ENCODE data around the gene TTLL11.

Gene TTLL11, protein sequence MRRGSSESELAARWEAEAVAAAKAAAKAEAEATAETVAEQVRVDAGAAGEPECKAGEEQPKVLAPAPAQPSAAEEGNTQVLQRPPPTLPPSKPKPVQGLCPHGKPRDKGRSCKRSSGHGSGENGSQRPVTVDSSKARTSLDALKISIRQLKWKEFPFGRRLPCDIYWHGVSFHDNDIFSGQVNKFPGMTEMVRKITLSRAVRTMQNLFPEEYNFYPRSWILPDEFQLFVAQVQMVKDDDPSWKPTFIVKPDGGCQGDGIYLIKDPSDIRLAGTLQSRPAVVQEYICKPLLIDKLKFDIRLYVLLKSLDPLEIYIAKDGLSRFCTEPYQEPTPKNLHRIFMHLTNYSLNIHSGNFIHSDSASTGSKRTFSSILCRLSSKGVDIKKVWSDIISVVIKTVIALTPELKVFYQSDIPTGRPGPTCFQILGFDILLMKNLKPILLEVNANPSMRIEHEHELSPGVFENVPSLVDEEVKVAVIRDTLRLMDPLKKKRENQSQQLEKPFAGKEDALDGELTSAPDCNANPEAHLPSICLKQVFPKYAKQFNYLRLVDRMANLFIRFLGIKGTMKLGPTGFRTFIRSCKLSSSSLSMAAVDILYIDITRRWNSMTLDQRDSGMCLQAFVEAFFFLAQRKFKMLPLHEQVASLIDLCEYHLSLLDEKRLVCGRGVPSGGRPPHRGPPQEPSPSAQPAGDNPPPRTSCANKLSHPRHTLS

DNA sequence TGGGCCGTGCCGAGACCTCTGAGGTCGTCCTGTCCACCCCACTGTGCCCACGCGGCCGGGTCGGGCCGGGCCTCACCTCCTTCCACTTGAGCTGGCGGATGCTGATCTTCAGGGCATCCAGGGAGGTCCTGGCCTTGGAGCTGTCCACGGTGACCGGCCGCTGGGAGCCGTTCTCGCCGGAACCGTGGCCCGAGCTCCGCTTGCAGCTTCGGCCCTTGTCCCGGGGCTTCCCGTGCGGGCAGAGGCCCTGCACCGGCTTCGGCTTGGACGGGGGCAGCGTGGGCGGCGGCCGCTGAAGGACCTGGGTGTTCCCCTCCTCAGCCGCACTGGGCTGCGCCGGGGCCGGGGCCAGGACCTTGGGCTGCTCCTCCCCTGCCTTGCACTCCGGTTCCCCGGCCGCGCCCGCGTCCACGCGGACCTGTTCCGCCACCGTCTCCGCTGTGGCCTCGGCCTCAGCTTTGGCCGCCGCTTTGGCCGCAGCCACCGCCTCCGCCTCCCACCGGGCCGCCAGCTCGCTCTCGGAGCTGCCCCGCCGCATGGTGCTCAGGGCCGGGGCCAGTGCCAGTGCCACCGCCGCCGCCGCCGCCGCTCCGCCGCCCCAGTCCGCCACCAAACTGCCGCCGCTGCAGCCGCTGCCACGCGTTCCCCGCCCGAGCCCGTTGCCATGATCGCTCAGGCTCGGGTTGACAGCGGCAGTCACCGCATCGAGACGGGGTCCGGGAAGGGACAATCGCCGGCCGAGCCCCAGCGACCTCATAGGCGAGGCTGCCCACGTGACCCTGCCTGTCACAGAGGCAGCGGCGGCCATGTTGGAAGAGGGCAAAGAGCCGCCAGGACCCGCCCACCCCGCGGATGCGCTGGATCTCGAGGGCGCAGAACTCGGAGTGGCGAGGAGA, at the start of gene TTLL11:
TTLL11 (minus strand) TSS at position 698 of the 896 bp plus-strand sequence; CDS start at position 538, 160 bp downstream.
- H3K9me2 ChIP-seq (replicated peaks; ENCODE audit: low read depth, low read length) = no peaks in the 10 kb centered on the region
- no peaks in the 10 kb centered on the region for H3K9me3 ChIP-seq (ENCODE audit: insufficient read depth, low read depth, low read length)
- H3K36me3 ChIP-seq (ENCODE audit: insufficient read depth, low read length) = no peaks in the 10 kb centered on the region
- peaks cover 5% of the 10 kb centered on the region; the same call in 1 of the 2 replicates for H3K79me2 ChIP-seq (ENCODE audit: insufficient read depth, low read length)
- H3K4me2 ChIP-seq (ENCODE audit: low read depth, low read length, poor library complexity, severe bottlenecking) = peak within 1 kb of the TSS; percentile 79
- H3K4me3 ChIP-seq (ENCODE audit: low read length, poor library complexity, severe bottlenecking) = peak within 1 kb of the TSS; percentile 86
- no peaks in the 10 kb centered on the region for H3K27me3 ChIP-seq (ENCODE audit: insufficient read depth, low read length, poor library complexity, severe bottlenecking)
- peaks cover 18% of the 10 kb centered on the region for H3K4me1 ChIP-seq (ENCODE audit: insufficient read depth, low read length, poor library complexity, severe bottlenecking)
- no peaks in the 10 kb centered on the region for H3F3A ChIP-seq (ENCODE audit: low read depth)
- peak within 1 kb of the TSS; percentile 86 for H2AFZ ChIP-seq (ENCODE audit: low read length)
- H4K20me1 ChIP-seq (ENCODE audit: insufficient read depth, low read length, poor library complexity, severe bottlenecking) = peaks cover 5% of the 10 kb centered on the region
- TF ChIP-seq, protein P1, sequence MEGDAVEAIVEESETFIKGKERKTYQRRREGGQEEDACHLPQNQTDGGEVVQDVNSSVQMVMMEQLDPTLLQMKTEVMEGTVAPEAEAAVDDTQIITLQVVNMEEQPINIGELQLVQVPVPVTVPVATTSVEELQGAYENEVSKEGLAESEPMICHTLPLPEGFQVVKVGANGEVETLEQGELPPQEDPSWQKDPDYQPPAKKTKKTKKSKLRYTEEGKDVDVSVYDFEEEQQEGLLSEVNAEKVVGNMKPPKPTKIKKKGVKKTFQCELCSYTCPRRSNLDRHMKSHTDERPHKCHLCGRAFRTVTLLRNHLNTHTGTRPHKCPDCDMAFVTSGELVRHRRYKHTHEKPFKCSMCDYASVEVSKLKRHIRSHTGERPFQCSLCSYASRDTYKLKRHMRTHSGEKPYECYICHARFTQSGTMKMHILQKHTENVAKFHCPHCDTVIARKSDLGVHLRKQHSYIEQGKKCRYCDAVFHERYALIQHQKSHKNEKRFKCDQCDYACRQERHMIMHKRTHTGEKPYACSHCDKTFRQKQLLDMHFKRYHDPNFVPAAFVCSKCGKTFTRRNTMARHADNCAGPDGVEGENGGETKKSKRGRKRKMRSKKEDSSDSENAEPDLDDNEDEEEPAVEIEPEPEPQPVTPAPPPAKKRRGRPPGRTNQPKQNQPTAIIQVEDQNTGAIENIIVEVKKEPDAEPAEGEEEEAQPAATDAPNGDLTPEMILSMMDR (conservative IDR thresholded peaks at IDR 0.05; ENCODE audit: low read length) = no peak
- no peak for TF ChIP-seq EZH2phosphoT487 (IDR thresholded peaks at IDR 0.05; ENCODE audit: borderline replicate concordance)
- peak within 1 kb of the TSS; percentile 62 for H3K9ac ChIP-seq (ENCODE audit: low read depth, low read length, poor library complexity, severe bottlenecking)

DNA sequence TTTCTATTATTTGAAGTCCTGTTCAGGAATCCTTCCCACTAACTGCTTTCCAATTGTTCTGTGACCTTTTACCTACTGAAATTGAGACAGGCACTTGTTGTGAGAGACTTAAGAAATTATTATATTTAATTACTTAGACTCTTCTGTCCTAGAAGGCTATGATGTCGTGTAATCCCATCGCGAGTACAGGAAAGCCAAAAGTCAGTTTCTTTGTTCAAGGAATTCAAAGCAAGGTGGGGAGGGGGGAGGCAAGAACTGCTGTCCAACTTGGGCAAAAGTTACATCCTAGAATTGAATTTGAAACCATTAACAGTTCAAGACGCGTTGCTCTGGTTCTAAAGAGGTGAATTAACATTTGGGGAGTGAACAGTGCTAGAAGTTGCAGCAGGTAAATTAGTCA, 48.6 kb upstream of the TTLL11 start:
- H3K4me1 ChIP-seq (ENCODE audit: insufficient read depth, low read length, poor library complexity, severe bottlenecking) = peaks cover 60% of the 10 kb centered on the region
- H3K9ac ChIP-seq (ENCODE audit: low read depth, low read length, poor library complexity, severe bottlenecking) = no peak overlapping the region
- H3K79me2 ChIP-seq (ENCODE audit: insufficient read depth, low read length) = no peaks in the 10 kb centered on the region
- no peak overlapping the region for H3K4me2 ChIP-seq (ENCODE audit: low read depth, low read length, poor library complexity, severe bottlenecking)
- H3K36me3 ChIP-seq (ENCODE audit: insufficient read depth, low read length) = peaks cover 26% of the 10 kb centered on the region; the same call in 1 of the 2 replicates
- H4K20me1 ChIP-seq (ENCODE audit: insufficient read depth, low read length, poor library complexity, severe bottlenecking) = no peaks in the 10 kb centered on the region
- H3K9me2 ChIP-seq (replicated peaks; ENCODE audit: low read depth, low read length) = no peaks in the 10 kb centered on the region
- H3F3A ChIP-seq (ENCODE audit: low read depth) = no peaks in the 10 kb centered on the region
- H2AFZ ChIP-seq (ENCODE audit: low read length) = no peak overlapping the region
- H3K4me3 ChIP-seq (ENCODE audit: low read length, poor library complexity, severe bottlenecking) = no peak overlapping the region
- TF ChIP-seq, protein P1 (conservative IDR thresholded peaks at IDR 0.05; ENCODE audit: low read length) = no peak
- TF ChIP-seq EZH2phosphoT487 (IDR thresholded peaks at IDR 0.05; ENCODE audit: borderline replicate concordance) = no peak
- H3K9me3 ChIP-seq (ENCODE audit: insufficient read depth, low read depth, low read length) = no peaks in the 10 kb centered on the region
- H3K27me3 ChIP-seq (ENCODE audit: insufficient read depth, low read length, poor library complexity, severe bottlenecking) = no peaks in the 10 kb centered on the region

Measured in Loucy (cell line).